Measurements from ENCODE around the gene NSUN3.
A peak's percentile ranks its signal among the peaks of the same experiment; 100 is the strongest.
"Not testable (repeated sequence)": the region's sequence is repeated elsewhere in the genome, so short reads cannot be mapped to it uniquely, and the experiment has no call there.

Gene NSUN3

GRCh38 chr3:94062513-94063404, at the start of gene NSUN3, which contains the start of gene DHFR2:
NSUN3 (plus strand) TSS chr3:94063061; CDS start chr3:94063127, 66 bp downstream.
DHFR2 (minus strand) TSS chr3:94062916; CDS start chr3:94061511, 1,405 bp downstream.
- peak; percentile 95 for FAIRE-seq
- peak; percentile 46 for DNase-seq (ENCODE audit: insufficient read length, low spot score)

- no peak for DNase-seq (ENCODE audit: insufficient read length, low spot score)
- FAIRE-seq: no peak
Observed at GRCh38 chr3:94015025-94015424, 47.8 kb upstream of the NSUN3 start.

- FAIRE-seq (no peak), DNase-seq (ENCODE audit: insufficient read length, low spot score) (no peak)
Observed at GRCh38 chr3:94019659-94020058, 43.2 kb upstream of the NSUN3 start.

GRCh38 chr3:94020293-94020692, 42.6 kb upstream of the NSUN3 start:
- DNase-seq (ENCODE audit: insufficient read length, low spot score) (no peak), FAIRE-seq (no peak)

- FAIRE-seq (no peak), DNase-seq (ENCODE audit: insufficient read length, low spot score) (no peak)
Observed at GRCh38 chr3:94024385-94024784, 38.5 kb upstream of the NSUN3 start.

- no peak for FAIRE-seq
- DNase-seq (ENCODE audit: insufficient read length, low spot score): no peak
Observed at GRCh38 chr3:94026623-94027022, 36.2 kb upstream of the NSUN3 start.

GRCh38 chr3:94028093-94028837, 34.6 kb upstream of the NSUN3 start, which contains the start of gene STX19:
STX19 (minus strand) TSS chr3:94028597; CDS start chr3:94015269, 13,328 bp downstream.
- FAIRE-seq: no peak

GRCh38 chr3:94036909-94037507, 25.9 kb upstream of the NSUN3 start:
- no peak for FAIRE-seq
- DNase-seq (ENCODE audit: insufficient read length, low spot score): no peak

More at GRCh38 chr3:94028093-94028837, 34.6 kb upstream of the NSUN3 start, which contains the start of gene STX19:
- no peak for DNase-seq (ENCODE audit: insufficient read length, low spot score)

GRCh38 chr3:94043285-94043684, 19.6 kb upstream of the NSUN3 start:
- DNase-seq (ENCODE audit: insufficient read length, low spot score) (no peak), FAIRE-seq (no peak)

GRCh38 chr3:94044100-94044936, 18.5 kb upstream of the NSUN3 start:
- FAIRE-seq; DNase-seq (ENCODE audit: insufficient read length, low spot score): not testable (repeated sequence)

GRCh38 chr3:94046533-94046932, 16.3 kb upstream of the NSUN3 start:
- FAIRE-seq: no peak
- DNase-seq (ENCODE audit: insufficient read length, low spot score): no peak

GRCh38 chr3:94049267-94049666, 13.6 kb upstream of the NSUN3 start:
- DNase-seq (ENCODE audit: insufficient read length, low spot score): no peak
- no peak for FAIRE-seq

- DNase-seq (ENCODE audit: insufficient read length, low spot score) (no peak), FAIRE-seq (no peak)
Observed at GRCh38 chr3:94050546-94050945, 12.3 kb upstream of the NSUN3 start.

- DNase-seq (ENCODE audit: insufficient read length, low spot score) (no peak), FAIRE-seq (peak; percentile 11)
Observed at GRCh38 chr3:94061297-94061696, 1.6 kb upstream of the NSUN3 start.

- no peak for FAIRE-seq
- DNase-seq (ENCODE audit: insufficient read length, low spot score): no peak
Observed at GRCh38 chr3:94063496-94064119, 747 bp downstream of the NSUN3 start.

- DNase-seq (ENCODE audit: insufficient read length, low spot score): no peak
- FAIRE-seq: no peak
Observed at GRCh38 chr3:94064243-94064860, 1.5 kb downstream of the NSUN3 start.

- FAIRE-seq (peak; percentile 8), DNase-seq (ENCODE audit: insufficient read length, low spot score) (no peak)
Observed at GRCh38 chr3:94065122-94065521, 2.3 kb downstream of the NSUN3 start.

- FAIRE-seq (no peak), DNase-seq (ENCODE audit: insufficient read length, low spot score) (no peak)
Observed at GRCh38 chr3:94065819-94066480, 3.1 kb downstream of the NSUN3 start.

All from GM19239 (cell line).